ENCODE data around the gene ARHGAP22.

DNA sequence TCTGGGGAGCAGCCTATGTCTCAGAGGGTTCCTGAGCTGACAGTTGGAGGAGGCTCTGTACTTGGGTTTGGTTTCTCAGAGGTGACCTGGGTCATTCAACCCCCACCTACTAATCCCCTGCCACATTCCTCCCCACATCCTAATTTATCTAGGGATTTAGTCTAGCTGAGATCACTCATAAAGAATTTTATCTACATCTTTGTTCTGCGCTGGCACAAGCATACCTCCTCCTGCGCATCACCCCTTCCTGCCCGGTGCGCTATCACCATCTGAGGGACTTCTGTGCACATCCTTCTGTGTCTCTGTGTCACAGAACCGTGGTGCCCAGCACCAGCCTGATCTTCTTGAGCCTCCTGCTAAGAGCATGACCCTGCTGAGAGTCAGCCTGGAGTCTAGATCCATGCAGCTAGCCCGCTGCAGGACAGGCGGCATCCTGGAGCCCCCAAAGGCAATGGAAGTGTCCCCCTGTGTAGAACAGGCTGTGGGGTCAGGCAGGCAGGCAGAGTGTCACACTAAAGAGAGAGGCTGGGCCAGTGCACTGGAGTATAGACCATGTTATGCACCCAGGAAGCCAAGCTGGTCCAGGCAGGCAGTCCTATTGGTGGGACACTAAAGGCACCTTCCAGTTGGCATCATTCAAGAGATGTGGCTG is 63.6 kb downstream of the ARHGAP22 start:
- TF ChIP-seq, protein P1, sequence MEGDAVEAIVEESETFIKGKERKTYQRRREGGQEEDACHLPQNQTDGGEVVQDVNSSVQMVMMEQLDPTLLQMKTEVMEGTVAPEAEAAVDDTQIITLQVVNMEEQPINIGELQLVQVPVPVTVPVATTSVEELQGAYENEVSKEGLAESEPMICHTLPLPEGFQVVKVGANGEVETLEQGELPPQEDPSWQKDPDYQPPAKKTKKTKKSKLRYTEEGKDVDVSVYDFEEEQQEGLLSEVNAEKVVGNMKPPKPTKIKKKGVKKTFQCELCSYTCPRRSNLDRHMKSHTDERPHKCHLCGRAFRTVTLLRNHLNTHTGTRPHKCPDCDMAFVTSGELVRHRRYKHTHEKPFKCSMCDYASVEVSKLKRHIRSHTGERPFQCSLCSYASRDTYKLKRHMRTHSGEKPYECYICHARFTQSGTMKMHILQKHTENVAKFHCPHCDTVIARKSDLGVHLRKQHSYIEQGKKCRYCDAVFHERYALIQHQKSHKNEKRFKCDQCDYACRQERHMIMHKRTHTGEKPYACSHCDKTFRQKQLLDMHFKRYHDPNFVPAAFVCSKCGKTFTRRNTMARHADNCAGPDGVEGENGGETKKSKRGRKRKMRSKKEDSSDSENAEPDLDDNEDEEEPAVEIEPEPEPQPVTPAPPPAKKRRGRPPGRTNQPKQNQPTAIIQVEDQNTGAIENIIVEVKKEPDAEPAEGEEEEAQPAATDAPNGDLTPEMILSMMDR (IDR thresholded peaks at IDR 0.05), result no peak
- TF ChIP-seq POLR2A (IDR thresholded peaks at IDR 0.05), result no peak
